ENCODE data around the gene ZNF512.
"Not testable (repeated sequence)": the region's sequence is repeated elsewhere in the genome, so short reads cannot be mapped to it uniquely, and the experiment has no call there.

The ZNF512 gene, protein sequence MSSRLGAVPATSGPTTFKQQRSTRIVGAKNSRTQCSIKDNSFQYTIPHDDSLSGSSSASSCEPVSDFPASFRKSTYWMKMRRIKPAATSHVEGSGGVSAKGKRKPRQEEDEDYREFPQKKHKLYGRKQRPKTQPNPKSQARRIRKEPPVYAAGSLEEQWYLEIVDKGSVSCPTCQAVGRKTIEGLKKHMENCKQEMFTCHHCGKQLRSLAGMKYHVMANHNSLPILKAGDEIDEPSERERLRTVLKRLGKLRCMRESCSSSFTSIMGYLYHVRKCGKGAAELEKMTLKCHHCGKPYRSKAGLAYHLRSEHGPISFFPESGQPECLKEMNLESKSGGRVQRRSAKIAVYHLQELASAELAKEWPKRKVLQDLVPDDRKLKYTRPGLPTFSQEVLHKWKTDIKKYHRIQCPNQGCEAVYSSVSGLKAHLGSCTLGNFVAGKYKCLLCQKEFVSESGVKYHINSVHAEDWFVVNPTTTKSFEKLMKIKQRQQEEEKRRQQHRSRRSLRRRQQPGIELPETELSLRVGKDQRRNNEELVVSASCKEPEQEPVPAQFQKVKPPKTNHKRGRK

DNA sequence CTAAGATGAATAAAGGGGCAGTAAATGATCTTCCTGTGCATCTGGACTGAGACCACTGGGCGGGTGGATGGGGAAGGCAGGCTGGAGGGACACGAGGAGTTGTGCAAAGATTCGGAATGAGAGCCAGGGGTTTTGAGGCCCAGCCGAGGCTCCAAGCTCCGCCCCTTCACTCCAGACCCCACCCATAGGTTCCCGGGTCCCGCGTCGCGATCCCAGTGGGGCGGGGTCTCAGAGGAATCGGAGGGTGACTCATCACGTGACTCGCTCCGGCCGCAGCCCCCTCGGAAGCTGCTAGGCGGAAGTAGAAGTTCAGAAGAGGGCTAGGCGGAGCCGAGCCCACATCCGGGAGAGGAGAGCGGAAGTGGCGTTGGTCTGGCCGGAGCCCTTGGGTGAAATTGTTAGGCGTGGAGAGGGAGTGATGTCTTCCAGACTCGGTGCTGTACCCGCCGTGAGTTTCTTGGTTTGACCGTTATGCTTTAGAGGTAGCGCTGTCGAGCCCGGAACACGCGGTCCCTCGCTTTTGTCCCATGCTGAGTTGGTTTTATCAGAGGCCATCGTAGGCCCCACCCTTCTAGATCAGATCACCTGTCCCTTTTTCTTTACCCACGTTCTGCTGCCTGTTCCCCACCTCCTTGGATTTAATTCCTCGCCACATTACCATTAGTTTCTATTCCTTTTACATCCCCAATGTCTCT is at the start of gene ZNF512:
TSS of gene ZNF512 (plus strand) at position 348 of the 695 bp plus-strand sequence. CDS start at position 419, 71 bp downstream.
- peak; percentile 65 for DNase-seq (ENCODE audit: low read depth, low spot score)

DNA sequence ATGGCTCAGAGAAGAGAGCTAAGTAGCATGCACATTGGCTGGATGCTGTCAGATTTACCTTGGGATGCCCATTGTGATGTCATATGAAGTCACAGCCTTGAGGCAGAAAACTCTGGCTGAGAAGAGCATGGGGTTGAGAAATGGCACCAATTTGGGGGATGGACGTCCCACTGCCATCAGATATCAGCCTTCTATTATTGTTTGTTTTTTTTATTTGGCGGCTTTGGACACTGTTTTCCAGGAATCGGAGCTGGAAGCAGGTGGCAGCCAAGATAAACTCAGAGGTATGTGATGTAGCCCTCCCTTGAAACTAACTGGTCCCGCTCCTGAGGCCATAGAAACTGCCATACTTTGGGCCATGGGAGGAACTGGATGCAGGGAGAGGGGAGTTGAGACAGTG is 45.6 kb upstream of the ZNF512 start:
- no peak for DNase-seq (ENCODE audit: low read depth, low spot score)

DNA sequence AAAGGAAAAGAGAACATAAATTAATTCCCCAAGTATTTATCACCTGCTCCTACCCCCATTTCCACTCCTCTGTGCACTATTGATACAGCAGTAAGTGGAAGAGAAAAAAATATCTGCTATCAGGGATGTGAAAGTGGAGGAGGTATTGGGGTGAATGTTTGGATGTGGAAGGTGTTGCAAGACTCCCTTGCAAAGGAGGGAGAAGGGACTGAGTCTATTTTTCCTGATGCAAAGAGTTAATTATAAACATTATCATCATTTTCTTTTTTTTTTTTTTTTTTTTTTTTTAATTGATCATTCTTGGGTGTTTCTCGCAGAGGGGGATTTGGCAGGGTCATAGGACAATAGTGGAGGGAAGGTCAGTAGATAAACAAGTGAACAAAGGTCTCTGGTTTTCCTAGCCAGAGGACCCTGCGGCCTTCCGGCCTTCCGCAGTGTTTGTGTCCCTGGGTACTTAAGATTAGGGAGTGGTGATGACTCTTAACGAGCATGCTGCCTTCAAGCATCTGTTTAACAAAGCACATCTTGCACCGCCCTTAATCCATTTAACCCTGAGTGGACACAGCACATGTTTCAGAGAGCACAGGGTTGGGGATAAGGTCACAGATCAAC is 43.9 kb upstream of the ZNF512 start:
- DNase-seq (ENCODE audit: low read depth, low spot score): not testable (repeated sequence)

DNA sequence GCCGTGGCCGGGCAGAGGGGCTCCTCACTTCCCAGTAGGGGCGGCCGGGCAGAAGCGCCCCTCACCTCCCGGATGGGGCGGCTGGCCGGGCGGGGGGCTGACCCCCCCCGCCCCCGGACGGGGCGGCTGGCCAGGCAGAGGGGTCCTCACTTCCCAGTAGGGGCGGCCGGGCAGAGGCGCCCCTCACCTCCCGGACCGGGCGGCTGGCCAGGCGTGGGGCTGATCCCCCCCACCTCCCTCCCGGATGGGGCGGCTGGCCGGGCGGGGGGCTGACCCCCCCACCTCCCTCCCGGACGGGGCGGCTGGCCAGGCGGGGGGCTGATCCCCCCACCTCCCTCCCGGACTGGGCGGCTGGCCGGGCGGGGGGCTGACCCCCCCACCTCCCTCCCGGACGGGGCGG is 43.2 kb upstream of the ZNF512 start:
- DNase-seq (ENCODE audit: low read depth, low spot score): not testable (repeated sequence)

DNA sequence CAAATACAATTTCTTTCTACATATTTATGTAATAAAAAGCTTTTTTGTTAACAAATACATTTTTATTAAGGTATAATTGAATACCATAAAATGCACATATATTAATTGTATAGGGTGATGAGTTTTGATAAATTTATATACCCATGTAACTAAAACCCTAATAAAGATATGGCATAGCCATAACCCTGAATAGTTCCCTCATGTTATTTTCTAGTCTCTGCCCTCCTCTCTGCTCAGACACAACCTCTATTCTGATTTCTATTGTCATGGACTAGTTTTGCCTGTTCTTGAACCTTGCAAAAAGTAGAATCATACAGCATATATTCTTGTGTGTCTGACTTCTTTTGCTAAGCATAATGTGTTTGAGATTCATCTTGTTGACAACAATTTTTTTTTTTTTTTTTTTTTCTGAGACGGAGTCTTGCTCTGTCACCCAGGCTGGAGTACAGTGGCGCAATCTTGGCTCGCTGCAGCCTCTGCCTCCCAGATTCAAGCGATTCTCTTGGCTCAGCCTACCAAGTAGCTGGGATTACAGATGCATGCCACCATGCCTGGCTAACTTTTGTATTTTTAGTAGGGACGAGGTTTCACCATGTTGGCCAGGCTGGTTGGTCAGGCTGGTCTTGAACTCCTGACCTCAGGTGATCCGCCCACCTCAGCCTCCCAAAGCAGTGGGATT is 38.6 kb upstream of the ZNF512 start:
- DNase-seq (ENCODE audit: low read depth, low spot score): no peak

DNA sequence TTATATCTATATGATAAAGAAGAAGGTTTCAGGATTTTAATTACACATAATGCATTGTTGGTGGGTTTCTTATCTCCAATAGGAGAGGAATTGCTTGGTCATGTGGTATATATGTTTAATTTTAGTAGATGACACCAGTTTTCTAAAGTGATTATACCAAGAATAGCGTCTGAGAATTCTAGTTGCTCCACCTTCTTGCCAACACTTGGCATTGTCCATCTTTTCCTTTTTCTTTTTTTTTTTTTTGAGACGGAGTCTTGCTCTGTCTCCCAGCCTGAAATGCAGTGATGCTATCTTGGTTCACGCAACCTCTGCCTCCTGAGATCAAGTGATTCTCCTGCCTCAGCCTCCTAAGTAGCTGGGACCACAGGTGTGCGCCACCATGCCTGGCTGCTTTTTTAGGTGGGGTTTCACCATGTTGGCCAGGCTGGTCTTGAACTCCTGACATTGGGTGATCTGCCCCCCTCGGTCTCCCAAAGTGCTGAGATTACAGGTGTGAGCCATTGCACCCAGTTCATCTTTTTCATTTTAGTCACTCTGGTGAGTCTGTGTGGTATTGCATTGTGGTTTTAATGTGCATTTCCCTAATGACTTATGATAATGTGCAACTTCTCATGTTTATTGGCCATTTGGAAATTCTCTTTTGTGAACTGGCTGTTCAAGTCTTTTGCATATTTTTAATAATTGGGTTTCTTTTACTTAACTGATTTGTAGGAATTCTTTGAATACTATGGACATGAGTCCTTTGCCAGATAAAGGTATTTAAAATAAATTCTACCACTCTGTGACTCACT is 37.3 kb upstream of the ZNF512 start:
- no peak for DNase-seq (ENCODE audit: low read depth, low spot score)

DNA sequence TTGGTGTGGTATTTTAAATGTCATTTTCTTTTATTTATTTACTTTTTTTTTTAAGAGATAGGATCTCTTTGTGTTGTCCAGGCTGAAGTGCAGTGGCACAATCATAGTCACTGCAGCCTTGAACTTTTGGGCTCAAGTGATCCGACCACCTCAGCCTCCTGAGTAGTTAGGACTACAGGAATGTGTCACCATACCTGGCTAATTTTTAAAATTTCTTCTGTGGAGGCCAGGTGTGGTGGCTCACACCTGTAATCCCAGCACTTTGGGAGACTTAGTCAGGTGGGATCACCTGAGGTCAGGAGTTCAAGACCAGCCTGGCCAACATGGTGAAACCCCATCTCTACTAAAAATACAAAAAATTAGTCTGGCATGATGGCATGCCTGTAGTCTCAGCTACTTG is 33.5 kb upstream of the ZNF512 start:
- no peak for DNase-seq (ENCODE audit: low read depth, low spot score)

DNA sequence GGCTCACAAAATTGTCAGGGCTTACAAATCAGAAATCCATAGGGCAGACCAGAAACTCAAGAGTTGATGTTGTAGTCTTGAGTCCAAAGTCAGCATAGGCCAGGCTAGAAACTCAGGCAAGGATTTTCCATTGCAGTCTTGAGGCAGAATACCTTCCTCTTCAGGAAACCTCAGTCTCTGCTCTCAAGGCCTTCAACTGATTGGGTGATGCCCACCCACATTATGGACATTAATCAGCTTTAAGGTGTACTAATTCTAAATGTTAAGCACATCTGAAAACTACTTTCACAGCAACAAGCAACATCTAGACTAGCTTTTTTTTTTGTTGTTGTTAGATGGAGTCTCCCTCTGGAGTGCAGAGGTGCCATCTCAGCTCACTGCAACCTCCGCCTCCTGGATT is 31.3 kb upstream of the ZNF512 start:
- no peak for DNase-seq (ENCODE audit: low read depth, low spot score)

DNA sequence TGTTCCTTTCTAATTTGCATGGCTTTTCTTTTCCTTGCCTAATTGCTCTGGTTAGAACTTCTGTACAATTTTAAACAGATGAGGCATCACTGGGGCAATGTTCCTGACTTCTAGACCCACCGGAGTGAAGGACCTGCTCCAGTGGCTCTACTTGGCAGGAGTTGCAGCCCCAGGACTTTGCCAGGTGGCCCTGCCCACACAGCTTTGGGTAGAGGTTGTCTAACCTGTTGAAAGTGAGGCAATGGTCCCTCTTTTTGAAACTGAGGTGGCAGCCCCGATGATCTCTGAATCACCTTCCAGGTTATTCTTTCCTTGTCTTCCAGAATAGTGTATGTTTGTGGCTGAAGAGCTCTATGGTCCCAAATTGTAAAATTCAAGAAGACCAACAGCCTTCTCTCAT is 29.9 kb upstream of the ZNF512 start:
- no peak for DNase-seq (ENCODE audit: low read depth, low spot score)

DNA sequence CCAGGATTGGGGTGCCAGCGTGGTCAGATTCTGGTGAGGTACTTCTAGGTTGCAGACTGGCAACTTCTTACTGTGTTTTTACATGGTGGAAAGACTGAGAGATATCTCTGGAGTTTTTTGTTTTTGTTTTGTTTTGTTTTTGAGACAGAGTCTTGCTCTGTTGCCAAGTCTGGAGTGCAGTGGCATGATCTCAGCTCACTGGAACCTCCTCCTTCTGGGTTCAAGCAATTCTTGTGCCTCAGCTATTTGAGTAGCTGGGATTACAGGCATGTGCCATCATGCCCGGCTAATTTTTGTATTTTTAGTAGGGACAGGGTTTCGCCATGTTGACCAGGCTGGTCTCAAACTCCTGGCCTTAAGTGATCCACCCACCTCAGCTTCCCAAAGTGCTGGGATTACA is 28.4 kb upstream of the ZNF512 start:
- not testable (repeated sequence) for DNase-seq (ENCODE audit: low read depth, low spot score)

DNA sequence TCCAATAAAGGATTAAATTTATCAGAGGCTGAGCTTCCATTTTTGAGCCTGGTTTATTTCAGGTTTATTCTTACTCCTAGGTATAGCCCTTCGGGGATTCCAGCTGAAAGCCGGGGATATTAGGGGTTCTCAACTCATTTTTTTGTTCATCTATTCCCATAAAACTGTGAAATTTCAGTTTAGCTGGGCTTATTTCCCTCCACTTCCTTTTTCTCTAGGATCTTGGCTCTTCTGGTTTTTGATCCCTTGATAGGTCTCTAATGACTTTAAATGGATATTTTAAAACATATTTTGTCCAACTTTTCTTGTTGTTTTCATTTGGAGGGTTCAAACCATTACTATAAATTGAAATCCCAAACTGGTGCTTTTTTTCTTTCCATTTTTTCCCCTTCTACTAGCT is 23.6 kb upstream of the ZNF512 start:
- no peak for DNase-seq (ENCODE audit: low read depth, low spot score)

DNA sequence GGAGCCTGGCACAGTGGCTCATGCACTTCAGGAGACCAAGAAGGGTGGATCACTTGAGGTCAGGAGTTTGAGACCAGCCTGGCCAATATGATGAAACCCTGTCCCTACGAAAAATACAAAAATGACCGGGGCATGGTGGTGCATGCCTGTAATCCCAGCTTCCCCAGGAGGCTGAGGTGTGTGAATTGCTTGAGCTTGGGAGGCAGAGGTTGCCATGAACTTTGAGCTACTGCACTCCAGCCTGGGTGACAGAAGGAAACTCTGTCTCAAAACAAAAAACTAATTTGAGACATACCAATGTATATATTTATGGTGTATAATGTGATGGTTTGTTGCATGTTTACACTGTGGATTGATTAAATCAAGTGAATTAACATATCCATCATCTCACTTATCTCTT is 21.8 kb upstream of the ZNF512 start:
- no peak for DNase-seq (ENCODE audit: low read depth, low spot score)

DNA sequence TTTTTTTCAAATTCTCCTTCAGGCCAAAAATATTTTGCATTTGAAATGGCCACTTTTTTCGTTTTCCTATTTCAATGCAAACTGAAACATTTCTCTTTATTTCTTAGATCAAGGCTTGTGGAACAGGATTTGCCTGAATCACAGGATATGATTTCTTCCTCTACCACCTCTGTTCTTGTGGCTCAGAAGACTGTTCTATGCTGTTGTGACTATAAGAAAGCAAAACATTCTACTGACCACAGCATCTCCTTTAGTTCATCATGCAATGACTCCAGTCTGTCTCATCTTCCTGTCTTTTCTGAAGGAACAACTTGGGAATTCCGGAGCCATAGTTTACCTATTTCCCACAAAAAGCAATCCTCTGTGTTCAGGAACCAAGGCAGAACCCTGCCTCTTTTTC is 16.2 kb upstream of the ZNF512 start:
- DNase-seq (ENCODE audit: low read depth, low spot score): no peak

DNA sequence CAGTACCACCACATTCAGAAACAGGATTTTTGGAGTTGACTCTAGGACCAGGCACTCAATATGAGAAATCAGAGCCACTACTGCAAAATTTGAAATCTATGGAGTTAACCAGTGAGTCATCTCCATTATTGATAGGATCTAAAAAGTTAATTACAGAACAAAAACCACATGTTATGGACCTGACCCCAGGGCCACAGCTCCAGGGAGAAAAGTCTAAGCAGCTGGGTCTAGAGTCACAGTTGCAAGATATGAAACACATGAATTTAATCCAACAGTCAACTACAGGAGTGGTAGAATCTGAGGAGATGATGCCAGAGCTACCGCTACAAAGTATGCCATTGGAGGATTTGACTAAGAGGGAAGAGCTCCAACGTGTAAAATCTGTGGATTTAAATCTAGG is 13.4 kb upstream of the ZNF512 start:
- DNase-seq (ENCODE audit: low read depth, low spot score): no peak

DNA sequence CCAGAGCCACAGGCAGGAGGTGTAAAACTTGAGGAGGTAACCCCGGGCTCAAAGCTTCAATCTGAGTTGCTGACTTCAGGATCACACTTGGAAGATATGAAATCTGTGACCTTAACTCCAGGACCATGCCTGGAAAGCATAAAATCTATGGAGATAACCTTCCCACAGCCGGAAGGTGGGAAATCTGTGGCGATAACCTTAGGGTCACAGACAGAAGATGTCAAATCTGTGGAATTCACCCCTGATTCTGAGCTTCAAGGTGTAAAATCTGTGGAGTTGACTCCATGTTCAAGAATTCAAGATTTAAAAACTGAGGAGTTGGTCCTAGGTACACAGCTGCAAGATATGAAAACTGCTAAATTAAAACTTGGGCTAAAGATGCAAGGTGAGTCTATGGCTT is 11.6 kb upstream of the ZNF512 start:
- DNase-seq (ENCODE audit: low read depth, low spot score): no peak

DNA sequence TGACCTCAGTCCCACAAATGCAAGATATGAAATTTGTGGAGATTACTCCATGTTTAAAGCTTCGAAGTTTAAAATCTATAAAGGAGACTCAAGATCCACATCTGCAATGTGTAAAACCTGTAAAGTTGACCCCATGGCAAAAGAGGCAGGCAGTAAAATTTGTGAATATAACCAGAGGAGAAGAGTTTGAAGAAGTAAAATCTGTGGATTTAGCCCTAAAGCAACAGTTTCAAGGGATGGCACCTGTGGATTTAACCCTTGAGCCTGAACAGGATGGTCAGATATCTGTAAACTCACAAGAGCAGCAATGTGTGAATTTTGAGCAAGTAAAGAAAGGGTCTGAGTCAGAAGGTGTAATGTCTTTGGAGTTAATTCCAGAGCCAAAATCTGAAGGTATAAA is 11.2 kb upstream of the ZNF512 start:
- no peak for DNase-seq (ENCODE audit: low read depth, low spot score)

DNA sequence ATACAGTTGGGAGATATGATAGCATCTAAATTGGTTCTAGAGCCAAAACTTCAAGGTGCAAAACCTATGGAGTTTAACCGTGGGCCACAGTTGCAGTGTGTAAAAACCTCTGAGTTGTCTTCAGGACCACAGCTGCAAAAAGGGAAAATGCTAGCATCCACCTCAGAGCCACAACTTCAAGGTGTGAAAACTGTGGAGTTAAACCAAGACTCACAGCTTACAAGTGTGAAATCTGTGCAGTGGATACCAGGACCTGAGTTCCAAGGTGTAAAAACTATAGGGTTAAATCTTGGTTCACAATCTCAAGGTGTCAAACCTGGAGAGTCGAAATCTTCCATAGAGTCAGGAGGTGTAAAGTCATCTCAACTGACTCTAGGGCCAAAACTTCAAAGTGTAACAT is 10.4 kb upstream of the ZNF512 start:
- no peak for DNase-seq (ENCODE audit: low read depth, low spot score)

DNA sequence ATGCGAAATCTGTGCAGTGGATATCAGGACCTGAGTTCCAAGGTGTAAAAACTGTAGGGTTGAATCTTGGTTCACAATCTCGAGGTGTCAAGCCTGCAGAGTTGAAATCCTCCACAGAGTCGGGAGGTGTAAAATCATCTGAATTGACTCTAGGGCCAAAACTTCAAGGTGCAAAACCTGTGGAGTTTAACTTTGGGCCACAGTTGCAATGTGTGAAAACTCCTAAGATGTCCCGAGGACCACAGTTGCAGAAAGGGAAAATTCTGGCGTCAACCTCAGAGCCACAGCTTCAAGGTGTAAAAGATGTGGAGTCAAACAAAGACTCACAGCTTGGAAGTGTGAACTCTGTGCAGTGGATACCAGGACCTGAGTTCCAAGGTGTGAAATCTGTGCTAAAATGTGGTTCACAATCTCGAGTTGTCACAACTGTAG is 9.8 kb upstream of the ZNF512 start:
- DNase-seq (ENCODE audit: low read depth, low spot score): no peak

DNA sequence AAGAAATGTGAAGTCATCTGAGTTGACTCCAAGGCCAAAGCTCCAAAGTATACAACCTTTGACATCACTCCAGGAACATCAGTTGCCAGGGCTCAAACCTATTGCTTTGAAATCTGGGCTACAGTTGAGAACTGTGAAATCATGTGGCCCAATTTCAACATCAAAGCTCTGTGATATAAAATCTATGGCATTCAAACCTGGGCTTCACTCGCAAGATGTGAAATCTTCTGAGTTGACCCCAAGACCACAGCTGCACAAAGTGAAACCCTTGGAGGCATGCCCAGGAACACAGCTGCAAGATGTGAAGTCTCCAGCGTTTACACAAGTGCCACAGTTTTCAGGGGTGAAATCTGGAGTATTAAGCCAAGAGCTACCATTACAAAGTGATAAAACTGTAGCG is 9.4 kb upstream of the ZNF512 start:
- DNase-seq (ENCODE audit: low read depth, low spot score): no peak

DNA sequence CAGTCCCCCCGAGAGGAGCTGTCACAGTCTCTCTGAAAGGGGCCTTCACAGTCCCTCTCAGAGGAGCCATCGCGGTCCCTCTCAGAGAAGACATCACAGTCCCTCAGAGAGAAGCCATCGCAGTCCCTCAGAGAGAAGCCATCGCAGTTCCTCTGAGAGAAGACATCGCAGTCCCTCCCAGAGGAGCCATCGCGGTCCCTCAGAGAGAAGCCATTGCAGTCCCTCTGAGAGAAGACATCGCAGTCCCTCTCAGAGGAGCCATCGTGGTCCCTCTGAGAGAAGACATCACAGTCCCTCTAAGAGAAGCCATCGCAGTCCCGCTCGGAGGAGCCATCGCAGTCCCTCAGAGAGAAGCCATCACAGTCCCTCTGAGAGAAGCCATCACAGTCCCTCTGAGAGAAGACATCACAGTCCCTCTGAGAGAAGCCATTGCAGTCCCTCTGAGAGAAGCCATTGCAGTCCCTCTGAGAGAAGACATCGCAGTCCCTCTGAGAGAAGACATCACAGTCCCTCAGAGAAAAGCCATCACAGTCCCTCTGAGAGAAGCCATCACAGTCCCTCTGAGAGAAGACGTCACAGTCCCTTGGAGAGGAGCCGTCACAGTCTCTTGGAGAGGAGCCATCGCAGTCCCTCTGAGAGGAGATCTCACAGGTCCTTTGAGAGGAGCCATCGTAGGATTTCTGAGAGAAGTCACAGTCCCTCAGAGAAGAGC is 1.3 kb upstream of the ZNF512 start:
- no peak for DNase-seq (ENCODE audit: low read depth, low spot score)

All from brain pericyte (primary cell).